B cell (primary cell): ENCODE results near the gene CENPP. TPM values are rescaled to one million over a fixed set of nuclear protein-coding genes. Genes with fewer than 3 reads are reported as not detected.

Source experiments
- ATAC-seq: fragments of 200-7000 bp; cut with Tn5 transposase; one replicate; pipeline ENCODE4 v1.10.0; 2021; ENCODE audit warnings: low read depth, mild to moderate bottlenecking, moderate number of reproducible peaks, moderate library complexity
- CTCF ChIA-PET: fragments of 350-600 bp; sonication (Branson Sonifier 250); formaldehyde crosslinking; loops from one replicate; lab custom pipeline; 2021; ENCODE audit warnings: antibody characterized with exemption, inconsistent platforms; lab: Charles Lee
- POLR2A ChIA-PET: fragments of 350-600 bp; sonication (Branson Sonifier 250); formaldehyde crosslinking; loops from one replicate; lab custom pipeline; 2021; ENCODE audit warnings: antibody characterized with exemption; lab: Charles Lee
- DNase-seq: peaks from one replicate; pipeline ENCODE4 v3.0.0; 2013
- H2AFZ ChIP-seq: 2 replicates; pipeline ENCODE4 v1.6.1; 2012; ENCODE audit warnings: mild to moderate bottlenecking, low read depth, low read length; ENCODE audit not compliant: insufficient read depth, poor library complexity, severe bottlenecking
- H3K27ac ChIP-seq, 2 donors: 1 replicate in 1 of 2; 2 replicates in 1 of 2; pipeline ENCODE4 v1.5.1; 2012 to 2013; ENCODE audit warnings: low read length in 2 of 2, mild to moderate bottlenecking in 2 of 2, moderate library complexity in 1 of 2
- H3K27me3 ChIP-seq, 4 experiments: fragments of 200-600 bp in 1 of 4; sonication (generic) in 1 of 4; replicated peaks in 1 of 4; 1 replicate in 2 of 4; 2 replicates in 2 of 4; pipeline versions ENCODE4 v1.6.1 to v1.7.0; 2013 to 2016; ENCODE audit warnings: low read length in 3 of 4, mild to moderate bottlenecking in 2 of 4, mixed read lengths in 1 of 4, moderate library complexity in 1 of 4; ENCODE audit not compliant: insufficient read depth in 4 of 4, control insufficient read depth in 3 of 4; ENCODE audit errors: control extremely low read depth in 1 of 4
- H3K36me3 ChIP-seq, 2 experiments: replicated peaks in 1 of 2; 1 replicate in 1 of 2; 2 replicates in 1 of 2; pipeline versions ENCODE4 v1.6.1 to v1.7.1; 2013; ENCODE audit warnings: low read length in 1 of 2; ENCODE audit not compliant: insufficient read depth in 2 of 2, control insufficient read depth in 1 of 2; ENCODE audit errors: control extremely low read depth in 1 of 2, extremely low read depth in 1 of 2
- H3K4me1 ChIP-seq, 2 donors: fragments of 200-600 bp in 1 of 2; sonication (generic) in 1 of 2; 1 replicate in 1 of 2; 2 replicates in 1 of 2; pipeline versions ENCODE4 v1.5.1 to v1.6.1; 2013 to 2017; ENCODE audit warnings: low read length in 2 of 2; ENCODE audit not compliant: control insufficient read depth in 2 of 2, insufficient read depth in 2 of 2
- H3K4me2 ChIP-seq: replicated peaks from 2 replicates; pipeline ENCODE3; 2012; ENCODE audit warnings: mild to moderate bottlenecking, low read depth, low read length; ENCODE audit not compliant: poor library complexity, severe bottlenecking
- H3K4me3 ChIP-seq, 5 experiments: fragments of 200-600 bp in 1 of 5; sonication (generic) in 1 of 5; 1 replicate in 3 of 5; 2 replicates in 2 of 5; pipeline versions ENCODE4 v1.5.1 to v1.7.0; 2011 to 2016; ENCODE audit warnings: low read length in 4 of 5, mild to moderate bottlenecking in 4 of 5, low read depth in 2 of 5, control low read depth in 1 of 5, moderate library complexity in 1 of 5; ENCODE audit not compliant: insufficient read depth in 1 of 5; ENCODE audit errors: control extremely low read depth in 1 of 5, extremely low read depth in 1 of 5
- H3K79me2 ChIP-seq: fragments of 200-600 bp; sonication (generic); one replicate; pipeline ENCODE4 v1.6.0; 2016; ENCODE audit warnings: low read length; ENCODE audit not compliant: control insufficient read depth, insufficient read depth
- H3K9ac ChIP-seq: fragments of 200-600 bp; sonication (generic); 2 replicates; pipeline ENCODE4 v1.6.1; 2017; ENCODE audit warnings: mild to moderate bottlenecking, low read length, moderate library complexity
- H3K9me3 ChIP-seq, 3 donors: one replicate each; pipeline versions ENCODE4 v1.6.1 to v1.7.1; 2013; ENCODE audit warnings: low read length in 2 of 3; ENCODE audit not compliant: control insufficient read depth in 2 of 3, insufficient read depth in 1 of 3; ENCODE audit errors: control extremely low read depth in 1 of 3
- H4K20me1 ChIP-seq: 2 replicates; pipeline ENCODE4 v1.6.0; 2012; ENCODE audit warnings: mild to moderate bottlenecking, low read length; ENCODE audit not compliant: insufficient read depth, control insufficient read depth, poor library complexity, severe bottlenecking
- H3K27ac Mint-ChIP-seq: one replicate; pipeline ENCODE4 v1.8.0; 2021; ENCODE audit warnings: mixed read lengths
- H3K27me3 Mint-ChIP-seq: one replicate; pipeline ENCODE4 v1.8.0; 2021; ENCODE audit warnings: mixed read lengths
- H3K4me1 Mint-ChIP-seq: one replicate; pipeline ENCODE4 v1.8.0; 2021; ENCODE audit warnings: mixed read lengths
- H3K4me3 Mint-ChIP-seq: one replicate; pipeline ENCODE4 v1.8.0; 2021; ENCODE audit warnings: mixed read lengths
- H3K9me3 Mint-ChIP-seq: one replicate; pipeline ENCODE4 v1.8.0; 2022; ENCODE audit warnings: mixed read lengths; ENCODE audit not compliant: insufficient read depth
- CTCF ChIP-seq: fragments of 200-600 bp; IDR thresholded peaks from one replicate; pipeline ENCODE4 v1.8.0; 2022; ENCODE audit warnings: antibody characterized with exemption, mild to moderate bottlenecking
- EZH2 ChIP-seq: IDR thresholded peaks from 2 replicates; pipeline ENCODE4 v1.6.1; 2012; ENCODE audit warnings: borderline replicate concordance, low read depth, mild to moderate bottlenecking, moderate library complexity, low read length; ENCODE audit not compliant: insufficient read depth, poor library complexity, severe bottlenecking
- WGBS: methylation state at CpG from one replicate; pipeline ENCODE4 v1.1.5; 2013; ENCODE audit warnings: missing lambda C conversion rate; ENCODE audit not compliant: insufficient coverage; 5-methylcytosine and 5-hydroxymethylcytosine counted together
- intact Hi-C: fragments of 100-400 bp; cut with micrococcal nuclease; formaldehyde crosslinking; loops from one replicate; pipeline ENCODE4 v1.10.0; 2022
- polyA plus RNA-seq: library from polyadenylated mRNA; depleted of rRNA; stranded (reverse); fragments of >200 nt; gene quantifications from 2 replicates; pipeline ENCODE4 v1.2.3, GENCODE V29; 2012
- total RNA-seq, 2 donors: library from RNA; stranded (reverse); fragments of 120-200 nt in 1 of 2; gene quantifications; 1 replicate in 1 of 2; 2 replicates in 1 of 2; pipeline versions ENCODE4 v1.2.3 to v1.2.4, GENCODE V29; 2013 to 2022

The CENPP gene
- total and polyA plus RNA-seq, 2 donors (not counting 1 experiment from before 2014, with no cell fraction given): 1.4 to 6.2 TPM

- H3K4me2 ChIP-seq: no peak overlapping the region
- Mint-ChIP-seq H3K27ac (no peak overlapping the region), H3K27me3 (no peaks in the 10 kb centered on the region), H3K4me3 (no peak overlapping the region), H3K4me1 (peaks cover 16% of the 10 kb centered on the region), H3K9me3 (no peaks in the 10 kb centered on the region)
- TF ChIP-seq EZH2 (no peak), CTCF (no peak)
- peaks cover 84% of the 10 kb centered on the region for H3K79me2 ChIP-seq
- 98% methylated on average over 10 of the region's 10 CpGs for WGBS
- ATAC-seq: no peak
- no peaks in the 10 kb centered on the region for H3K27me3 ChIP-seq
- peaks cover 0 to 5% of the 10 kb centered on the region in 2 donors for H3K4me1 ChIP-seq
- no peak overlapping the region for H3K27ac ChIP-seq
- ChIA-PET CTCF (no interaction called here), POLR2A (no interaction called here)
- H3K9me3 ChIP-seq: peaks cover 0 to 3% (median 0%) of the 10 kb centered on the region in 3 donors
- peaks cover 0 to 40% of the 10 kb centered on the region in 2 experiments for H3K36me3 ChIP-seq
- H3K4me3 ChIP-seq: no peak overlapping the region
- intact Hi-C loops: no loop called here
- peaks cover 37% of the 10 kb centered on the region for H4K20me1 ChIP-seq
- no peak for DNase-seq
- H2AFZ ChIP-seq: no peak overlapping the region
- no peak overlapping the region for H3K9ac ChIP-seq
Measured at GRCh38 chr9:92659601-92660000, 333.8 kb downstream of the CENPP start.

GRCh38 chr9:92660266-92660665, 334.5 kb downstream of the CENPP start:
- POLR2A ChIA-PET: no interaction called here
- Histone ChIP-seq H3K4me3 (no peak overlapping the region), H3K79me2 (peaks cover 85% of the 10 kb centered on the region), H3K4me2 (no peak overlapping the region), H3K4me1 (peaks cover 0 to 4% of the 10 kb centered on the region in 2 donors), H3K27me3 (no peaks in the 10 kb centered on the region), H3K27ac (no peak overlapping the region), H3K9me3 (no peaks in the 10 kb centered on the region), H4K20me1 (peaks cover 37% of the 10 kb centered on the region), H3K9ac (no peak overlapping the region), H2AFZ (no peak overlapping the region), H3K36me3 (peaks cover 0 to 33% of the 10 kb centered on the region in 2 experiments)
- Mint-ChIP-seq H3K27ac (no peak overlapping the region), H3K4me3 (no peak overlapping the region), H3K9me3 (no peaks in the 10 kb centered on the region), H3K27me3 (no peaks in the 10 kb centered on the region), H3K4me1 (peaks cover 19% of the 10 kb centered on the region)
- TF ChIP-seq EZH2 (no peak), CTCF (no peak)
- WGBS: 100% methylated on average over 4 of the region's 4 CpGs
- intact Hi-C loops: no loop called here
- CTCF ChIA-PET: no interaction called here
- DNase-seq (no peak), ATAC-seq (no peak)
